Measurements from ENCODE around the gene LAG3. TPM values are rescaled to one million over a fixed set of nuclear protein-coding genes. Genes with fewer than 3 reads are reported as not detected.
A peak's percentile ranks its signal among the peaks of the same experiment; 100 is the strongest.

LAG3 gene
- total RNA-seq, 1 experiment from 2014 or later: 2.6 TPM

- TF ChIP-seq ZNF532 (CRISPR knock-in tag; IDR thresholded peaks at IDR 0.05; ENCODE audit: borderline replicate concordance): no peak
- no peak for TF ChIP-seq NR1H2 (CRISPR knock-in tag; IDR thresholded peaks at IDR 0.05)
- TF ChIP-seq ATF6 (CRISPR knock-in tag; IDR thresholded peaks at IDR 0.05): no peak
- TF ChIP-seq GTF2I (CRISPR knock-in tag; conservative IDR thresholded peaks at IDR 0.05): no peak
- TF ChIP-seq CTCF (IDR thresholded peaks at IDR 0.05): no peak
- no peak for TF ChIP-seq ZSCAN18 (CRISPR knock-in tag; IDR thresholded peaks at IDR 0.05)
- TF ChIP-seq FOXK1 (CRISPR knock-in tag; IDR thresholded peaks at IDR 0.05): no peak
These were observed 3.2 kb downstream of the LAG3 start (continued) for GRCh38 chr12:6775185-6776174.

- peaks cover 41% of the 10 kb centered on the region for H3K4me1 Mint-ChIP-seq
- no peaks in the 10 kb centered on the region for H3K36me3 Mint-ChIP-seq
- H3K9me3 Mint-ChIP-seq: no peaks in the 10 kb centered on the region
- ChIA-PET CTCF (interaction anchor here (1.4 to 3.8 kb wide), 4 partner anchors 10 to 171 kb away, joined by 4 to 88 read pairs (median 27); partner anchors contain the start of genes MLF2 and PTMS), POLR2A (interaction anchor here (0.8 to 2.9 kb wide), 3 partner anchors 11 to 51 kb away, joined by 3 to 22 read pairs (median 19); partner anchors contain the start of genes MLF2, P3H3 and PTMS)
- H3K27me3 Mint-ChIP-seq (ENCODE audit: low read depth): peaks cover 56% of the 10 kb centered on the region
- no peak for DNase-seq (ENCODE audit: low spot score)
- peak overlapping the region; percentile 95; the same call in 1 of the 2 replicates for H3K4me3 Mint-ChIP-seq
- H3K27ac Mint-ChIP-seq: no peak overlapping the region
- no peak for ATAC-seq
- TF ChIP-seq ATF2 (CRISPR knock-in tag; IDR thresholded peaks at IDR 0.05; ENCODE audit: borderline replicate concordance, low read depth): no peak
- no peak for TF ChIP-seq TEAD4 (CRISPR knock-in tag; IDR thresholded peaks at IDR 0.05)
- TF ChIP-seq ETV6 (CRISPR knock-in tag; IDR thresholded peaks at IDR 0.05): no peak
- TF ChIP-seq ZBTB21 (CRISPR knock-in tag; IDR thresholded peaks at IDR 0.05; ENCODE audit: borderline replicate concordance): no peak
- no peak for TF ChIP-seq ZNF232 (CRISPR knock-in tag; IDR thresholded peaks at IDR 0.05)
- TF ChIP-seq SP1 (CRISPR knock-in tag; conservative IDR thresholded peaks at IDR 0.05): no peak
- no peak for TF ChIP-seq GABPB1 (CRISPR knock-in tag; IDR thresholded peaks at IDR 0.05)
- TF ChIP-seq FOXJ3 (CRISPR knock-in tag; IDR thresholded peaks at IDR 0.05; ENCODE audit: borderline replicate concordance): no peak
- TF ChIP-seq NR3C1 (CRISPR knock-in tag; conservative IDR thresholded peaks at IDR 0.05; ENCODE audit: low read depth): no peak
- TF ChIP-seq ZNF532 (CRISPR knock-in tag; IDR thresholded peaks at IDR 0.05; ENCODE audit: borderline replicate concordance): no peak
- TF ChIP-seq ZNF317 (CRISPR knock-in tag; IDR thresholded peaks at IDR 0.05; ENCODE audit: borderline replicate concordance, low read depth): no peak
- no peak for TF ChIP-seq RELA (CRISPR knock-in tag; IDR thresholded peaks at IDR 0.05; ENCODE audit: borderline replicate concordance)
These were observed 5.1 kb downstream of the LAG3 start for GRCh38 chr12:6777386-6777785.
